Astrocyte (in vitro differentiated cells and primary cell): Measurements from ENCODE around the gene PKP3. TPM values are rescaled to one million over a fixed set of nuclear protein-coding genes. Genes with fewer than 3 reads are reported as not detected.

Experiments used
- DNase-seq: peaks from one replicate; pipeline ENCODE4 v3.0.0-alpha.2; 2010; ENCODE audit warnings: low read depth
- FAIRE-seq: peaks from 2 replicates; lab custom pipeline; 2011; peaks lifted over from hg19 to GRCh38; lab: Jason Lieb, UNC
- H2AFZ ChIP-seq: 2 replicates; pipeline ENCODE4 v1.6.0; 2012; ENCODE audit warnings: low read depth, low read length, inconsistent platforms
- H3K27ac ChIP-seq: 2 replicates; pipeline ENCODE4 v1.5.1; 2011; ENCODE audit warnings: low read depth, low read length, inconsistent platforms
- H3K27me3 ChIP-seq: 2 replicates; pipeline ENCODE4 v1.6.0; 2011; ENCODE audit warnings: low read length, inconsistent platforms; ENCODE audit not compliant: insufficient read depth
- H3K36me3 ChIP-seq: 2 replicates; pipeline ENCODE4 v1.5.1; 2011; ENCODE audit warnings: low read length, inconsistent platforms; ENCODE audit not compliant: insufficient read depth
- H3K4me1 ChIP-seq: 2 replicates; pipeline ENCODE4 v1.5.1; 2011; ENCODE audit warnings: low read length, inconsistent platforms; ENCODE audit not compliant: insufficient read depth
- H3K4me2 ChIP-seq: 2 replicates; pipeline ENCODE4 v1.6.0; 2012; ENCODE audit warnings: low read length, inconsistent platforms
- H3K4me3 ChIP-seq: 2 replicates; pipeline ENCODE4 v1.5.1; 2011; ENCODE audit warnings: low read depth, mild to moderate bottlenecking, low read length, inconsistent platforms; ENCODE audit not compliant: insufficient read depth
- H3K79me2 ChIP-seq: 2 replicates; pipeline ENCODE4 v1.6.0; 2012; ENCODE audit warnings: mild to moderate bottlenecking, low read length, inconsistent platforms; ENCODE audit not compliant: insufficient read depth
- H3K9ac ChIP-seq: 2 replicates; pipeline ENCODE4 v1.6.0; 2012; ENCODE audit warnings: mild to moderate bottlenecking, low read length, inconsistent platforms
- H3K9me3 ChIP-seq: 2 replicates; pipeline ENCODE4 v1.5.1; 2012; ENCODE audit warnings: low read depth, mild to moderate bottlenecking, low read length, inconsistent platforms; ENCODE audit not compliant: insufficient read depth
- H4K20me1 ChIP-seq: 2 replicates; pipeline ENCODE4 v1.6.0; 2012; ENCODE audit warnings: low read length, inconsistent platforms; ENCODE audit not compliant: insufficient read depth
- H3K27ac Mint-ChIP-seq: one replicate; pipeline ENCODE4 v1.8.0; 2021; ENCODE audit warnings: mild to moderate bottlenecking, mixed read lengths; ENCODE audit not compliant: unreplicated experiment
- H3K27me3 Mint-ChIP-seq: one replicate; pipeline ENCODE4 v1.8.0; 2021; ENCODE audit warnings: low read depth, mixed read lengths; ENCODE audit not compliant: unreplicated experiment
- H3K36me3 Mint-ChIP-seq: one replicate; pipeline ENCODE4 v1.8.0; 2021; ENCODE audit warnings: low read depth, mixed read lengths; ENCODE audit not compliant: unreplicated experiment
- H3K4me1 Mint-ChIP-seq: one replicate; pipeline ENCODE4 v1.8.0; 2021; ENCODE audit warnings: low read depth, mixed read lengths; ENCODE audit not compliant: unreplicated experiment
- H3K4me3 Mint-ChIP-seq: one replicate; pipeline ENCODE4 v1.8.0; 2021; ENCODE audit warnings: mild to moderate bottlenecking, moderate library complexity, mixed read lengths; ENCODE audit not compliant: unreplicated experiment
- H3K9me3 Mint-ChIP-seq: one replicate; pipeline ENCODE4 v1.8.0; 2021; ENCODE audit warnings: mild to moderate bottlenecking, mixed read lengths; ENCODE audit not compliant: unreplicated experiment
- CTCF ChIP-seq: IDR thresholded peaks from 2 replicates; pipeline ENCODE4 v1.5.1; 2011; ENCODE audit warnings: low read depth, mild to moderate bottlenecking, inconsistent platforms, low read length, moderate library complexity; ENCODE audit not compliant: insufficient read depth
- EZH2 ChIP-seq: IDR thresholded peaks from 2 replicates; pipeline ENCODE4 v1.6.1; 2012; ENCODE audit warnings: mild to moderate bottlenecking, low read length, inconsistent platforms; ENCODE audit not compliant: insufficient read depth
- total RNA-seq: library from RNA; stranded (reverse); gene quantifications from 2 replicates; pipeline ENCODE4 v1.2.1, GENCODE V29; 2021

The PKP3 gene
- total RNA-seq, 1 donor from 2014 or later, result 2.1 TPM

GRCh38 chr11:426851-427250 lies 32.8 kb downstream of the PKP3 start:
- Mint-ChIP-seq H3K27ac (no peak overlapping the region), H3K36me3 (peaks cover 2% of the 10 kb centered on the region), H3K4me3 (no peak overlapping the region), H3K9me3 (peaks cover 4% of the 10 kb centered on the region), H3K4me1 (peaks cover 5% of the 10 kb centered on the region), H3K27me3 (peaks cover 15% of the 10 kb centered on the region)
- Histone ChIP-seq H4K20me1 (no peaks in the 10 kb centered on the region), H3K9me3 (no peaks in the 10 kb centered on the region), H3K4me2 (no peak overlapping the region), H3K4me3 (no peak overlapping the region), H3K4me1 (no peaks in the 10 kb centered on the region), H3K79me2 (no peaks in the 10 kb centered on the region), H2AFZ (no peak overlapping the region), H3K9ac (no peak overlapping the region), H3K27me3 (peaks cover 16% of the 10 kb centered on the region), H3K36me3 (no peaks in the 10 kb centered on the region), H3K27ac (no peak overlapping the region)
- FAIRE-seq (no peak), DNase-seq (no peak)
- no peak for TF ChIP-seq CTCF
- TF ChIP-seq EZH2, result no peak

GRCh38 chr11:428295-428694 lies 34.3 kb downstream of the PKP3 start:
- no peak overlapping the region for H3K9ac ChIP-seq
- no peak overlapping the region for H3K4me2 ChIP-seq
- H3K4me1 ChIP-seq, result no peaks in the 10 kb centered on the region
- H3K27me3 Mint-ChIP-seq, result peaks cover 15% of the 10 kb centered on the region
- DNase-seq (no peak), FAIRE-seq (no peak)
- peaks cover 16% of the 10 kb centered on the region for H3K27me3 ChIP-seq
- no peak overlapping the region for H3K27ac Mint-ChIP-seq
- no peaks in the 10 kb centered on the region for H3K9me3 ChIP-seq
- H3K27ac ChIP-seq, result no peak overlapping the region
- no peak overlapping the region for H3K4me3 ChIP-seq
- peaks cover 4% of the 10 kb centered on the region for H3K9me3 Mint-ChIP-seq
- H3K36me3 ChIP-seq, result no peaks in the 10 kb centered on the region
- H3K4me1 Mint-ChIP-seq, result no peaks in the 10 kb centered on the region
- H3K4me3 Mint-ChIP-seq, result no peak overlapping the region
- no peaks in the 10 kb centered on the region for H4K20me1 ChIP-seq
- TF ChIP-seq EZH2 (no peak), CTCF (no peak)
- H3K36me3 Mint-ChIP-seq, result peaks cover 2% of the 10 kb centered on the region
- no peaks in the 10 kb centered on the region for H3K79me2 ChIP-seq
- no peak overlapping the region for H2AFZ ChIP-seq

GRCh38 chr11:429391-429790 lies 35.4 kb downstream of the PKP3 start:
- DNase-seq, result no peak
- no peaks in the 10 kb centered on the region for H3K4me1 Mint-ChIP-seq
- TF ChIP-seq EZH2 (no peak), CTCF (no peak)
- Histone ChIP-seq H3K27ac (no peak overlapping the region), H3K9ac (no peak overlapping the region), H2AFZ (no peak overlapping the region), H3K9me3 (no peaks in the 10 kb centered on the region), H3K27me3 (peaks cover 11% of the 10 kb centered on the region), H3K4me2 (no peak overlapping the region), H3K36me3 (no peaks in the 10 kb centered on the region), H3K4me3 (no peak overlapping the region), H3K4me1 (no peaks in the 10 kb centered on the region), H3K79me2 (no peaks in the 10 kb centered on the region), H4K20me1 (no peaks in the 10 kb centered on the region)
- H3K36me3 Mint-ChIP-seq, result peaks cover 2% of the 10 kb centered on the region
- no peak overlapping the region for H3K4me3 Mint-ChIP-seq
- no peak for FAIRE-seq
- no peak overlapping the region for H3K27ac Mint-ChIP-seq
- H3K27me3 Mint-ChIP-seq, result peaks cover 13% of the 10 kb centered on the region
- peaks cover 4% of the 10 kb centered on the region for H3K9me3 Mint-ChIP-seq
